HK-2 (cell line): Measurements from ENCODE around the gene GPR171.

Experiments used
- DNase-seq: peaks from one replicate; pipeline ENCODE4 v3.0.0-alpha.2; 2018; ENCODE audit not compliant: unreplicated experiment

GPR171 gene

GRCh38 chr3:151213881-151214280, 10.9 kb upstream of the GPR171 start:
- no peak for DNase-seq

- DNase-seq = no peak
Observed at GRCh38 chr3:151213151-151213550, 10.1 kb upstream of the GPR171 start.

- DNase-seq = no peak
Observed at GRCh38 chr3:151210676-151211381, 7.8 kb upstream of the GPR171 start.

GRCh38 chr3:151209654-151210053, 6.6 kb upstream of the GPR171 start:
- DNase-seq = no peak

GRCh38 chr3:151206201-151206600, 3.2 kb upstream of the GPR171 start:
- no peak for DNase-seq

- no peak for DNase-seq
Observed at GRCh38 chr3:151205482-151205881, 2.5 kb upstream of the GPR171 start.

GRCh38 chr3:151204530-151205402, 1.8 kb upstream of the GPR171 start:
- DNase-seq = no peak

- no peak for DNase-seq
Observed at GRCh38 chr3:151201051-151201730, 1.8 kb downstream of the GPR171 start.

- no peak for DNase-seq
Observed at GRCh38 chr3:151200586-151200985, 2.4 kb downstream of the GPR171 start.

- no peak for DNase-seq
Observed at GRCh38 chr3:151199554-151200438, 3.2 kb downstream of the GPR171 start.

GRCh38 chr3:151198849-151199248, 4.2 kb downstream of the GPR171 start:
- no peak for DNase-seq

GRCh38 chr3:151197981-151198767, 4.8 kb downstream of the GPR171 start:
- no peak for DNase-seq

- DNase-seq = no peak
Observed at GRCh38 chr3:151197228-151197627, 5.8 kb downstream of the GPR171 start.

- no peak for DNase-seq
Observed at GRCh38 chr3:151196434-151196833, 6.6 kb downstream of the GPR171 start.

GRCh38 chr3:151195826-151196225, 7.2 kb downstream of the GPR171 start:
- DNase-seq = no peak

GRCh38 chr3:151192545-151192944, 10.5 kb downstream of the GPR171 start:
- DNase-seq = no peak

- no peak for DNase-seq
Observed at GRCh38 chr3:151191095-151191494, 11.9 kb downstream of the GPR171 start.

GRCh38 chr3:151183265-151183671, 19.7 kb downstream of the GPR171 start:
- DNase-seq = no peak

- no peak for DNase-seq
Observed at GRCh38 chr3:151182349-151183079, 20.5 kb downstream of the GPR171 start.
